HL-60 (cell line): Measurements from ENCODE around the gene RAB3GAP1.

Source experiments
- POLR2AphosphoS5 ChIP-seq: IDR thresholded peaks from 2 replicates; pipeline ENCODE4 v1.6.1; 2012; ENCODE audit warnings: low read depth
- REST ChIP-seq: IDR thresholded peaks from 2 replicates; pipeline ENCODE4 v1.6.1; 2012; ENCODE audit warnings: low read depth; ENCODE audit not compliant: insufficient replicate concordance
- TF ChIP-seq, protein P1 (sequence below): IDR thresholded peaks from one replicate; pipeline ENCODE4 v1.5.1; 2011; ENCODE audit warnings: low read length, control low read depth, inconsistent platforms; ENCODE audit not compliant: insufficient read depth

DNA sequence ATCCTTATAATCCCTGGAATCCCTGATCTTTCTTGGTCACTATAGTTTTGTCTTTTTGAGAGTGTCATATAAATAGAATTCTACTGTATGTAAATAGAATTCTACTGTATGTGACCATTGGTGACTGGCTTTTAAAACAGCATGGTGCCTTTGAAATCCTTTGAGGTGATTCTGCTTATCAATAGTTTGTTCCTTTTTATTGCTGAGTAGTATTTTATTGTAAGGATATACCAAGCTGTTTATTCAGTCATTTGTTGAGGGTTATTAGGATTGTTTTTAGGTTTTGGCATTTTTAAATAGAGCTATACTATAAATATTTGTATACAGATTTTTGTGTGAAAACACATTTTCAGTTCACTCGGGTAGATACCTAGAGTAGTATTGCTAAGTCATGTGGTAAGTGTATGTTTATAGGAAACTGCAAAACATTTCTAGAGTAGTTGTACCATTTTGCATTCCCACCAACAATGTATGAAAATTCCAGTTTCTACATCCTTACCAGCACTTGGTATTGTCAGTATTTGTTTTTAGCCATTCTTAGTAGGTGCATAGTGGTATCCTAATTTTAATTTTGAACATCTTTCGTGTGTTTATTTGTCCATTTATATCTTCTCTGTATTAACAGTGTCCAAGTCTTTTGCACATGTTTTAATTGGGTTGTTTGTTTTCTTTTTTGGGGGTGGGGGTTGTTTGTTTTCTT lies 45.6 kb downstream of the RAB3GAP1 start:
- TF ChIP-seq, protein P1, sequence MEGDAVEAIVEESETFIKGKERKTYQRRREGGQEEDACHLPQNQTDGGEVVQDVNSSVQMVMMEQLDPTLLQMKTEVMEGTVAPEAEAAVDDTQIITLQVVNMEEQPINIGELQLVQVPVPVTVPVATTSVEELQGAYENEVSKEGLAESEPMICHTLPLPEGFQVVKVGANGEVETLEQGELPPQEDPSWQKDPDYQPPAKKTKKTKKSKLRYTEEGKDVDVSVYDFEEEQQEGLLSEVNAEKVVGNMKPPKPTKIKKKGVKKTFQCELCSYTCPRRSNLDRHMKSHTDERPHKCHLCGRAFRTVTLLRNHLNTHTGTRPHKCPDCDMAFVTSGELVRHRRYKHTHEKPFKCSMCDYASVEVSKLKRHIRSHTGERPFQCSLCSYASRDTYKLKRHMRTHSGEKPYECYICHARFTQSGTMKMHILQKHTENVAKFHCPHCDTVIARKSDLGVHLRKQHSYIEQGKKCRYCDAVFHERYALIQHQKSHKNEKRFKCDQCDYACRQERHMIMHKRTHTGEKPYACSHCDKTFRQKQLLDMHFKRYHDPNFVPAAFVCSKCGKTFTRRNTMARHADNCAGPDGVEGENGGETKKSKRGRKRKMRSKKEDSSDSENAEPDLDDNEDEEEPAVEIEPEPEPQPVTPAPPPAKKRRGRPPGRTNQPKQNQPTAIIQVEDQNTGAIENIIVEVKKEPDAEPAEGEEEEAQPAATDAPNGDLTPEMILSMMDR = no peak
- TF ChIP-seq POLR2AphosphoS5 = no peak
- no peak for TF ChIP-seq REST
